ENCODE measurements around the gene SLC22A14.

- no peak for TF ChIP-seq CTCF (conservative IDR thresholded peaks at IDR 0.05; ENCODE audit: low read depth, low read length)
- TF ChIP-seq EZH2 (IDR thresholded peaks at IDR 0.05; ENCODE audit: borderline replicate concordance, low read depth, low read length, poor library complexity, severe bottlenecking) = no peak
Measured at GRCh38 chr3:38306941-38307340, 24.8 kb downstream of the SLC22A14 start.

Data from A673 (cell line).